KMS-11 (cell line): ENCODE data around the gene KRR1.
"Not testable (repeated sequence)": the region's sequence is repeated elsewhere in the genome, so short reads cannot be mapped to it uniquely, and the experiment has no call there.

Experiments used
- H2AFZ ChIP-seq: fragments of 200-600 bp; sonication (generic); 2 replicates; pipeline ENCODE4 v1.6.1; 2016; ENCODE audit warnings: antibody characterized with exemption, mixed run types, low read depth
- H3K27ac ChIP-seq: fragments of 200-600 bp; sonication (generic); 2 replicates; pipeline ENCODE4 v1.6.1; 2016; ENCODE audit warnings: mild to moderate bottlenecking, mixed run types
- H3K27me3 ChIP-seq: fragments of 200-600 bp; sonication (generic); 2 replicates; pipeline ENCODE4 v1.6.1; 2017; ENCODE audit warnings: mild to moderate bottlenecking, low read depth, mixed run types, moderate library complexity; ENCODE audit not compliant: insufficient read depth
- H3K36me3 ChIP-seq: fragments of 200-600 bp; sonication (generic); 2 replicates; pipeline ENCODE4 v1.6.1; 2017; ENCODE audit warnings: mild to moderate bottlenecking, mixed run types; ENCODE audit not compliant: insufficient read depth
- H3K4me1 ChIP-seq: fragments of 200-600 bp; sonication (generic); 2 replicates; pipeline ENCODE4 v1.6.1; 2016; ENCODE audit warnings: mild to moderate bottlenecking, low read depth, mixed run types; ENCODE audit not compliant: poor library complexity, severe bottlenecking
- H3K4me2 ChIP-seq: fragments of 200-600 bp; sonication (generic); 2 replicates; pipeline ENCODE4 v1.7.0; 2016; ENCODE audit warnings: mild to moderate bottlenecking, mixed run types
- H3K4me3 ChIP-seq: fragments of 200-600 bp; sonication (generic); IDR thresholded peaks from 2 replicates; pipeline ENCODE4 v1.6.1; 2017; ENCODE audit warnings: low read depth, low read length, mixed read lengths; ENCODE audit not compliant: insufficient read depth
- H3K79me2 ChIP-seq: fragments of 200-600 bp; sonication (generic); 2 replicates; pipeline ENCODE4 v1.6.1; 2016; ENCODE audit warnings: low read depth, mixed run types; ENCODE audit not compliant: insufficient read depth
- H3K9ac ChIP-seq: fragments of 200-600 bp; sonication (generic); 2 replicates; pipeline ENCODE4 v1.6.1; 2016; ENCODE audit warnings: mild to moderate bottlenecking, mixed run types
- H4K20me1 ChIP-seq: fragments of 200-600 bp; sonication (generic); 2 replicates; pipeline ENCODE4 v1.6.1; 2016; ENCODE audit warnings: mild to moderate bottlenecking, mixed run types; ENCODE audit not compliant: insufficient read depth
- CTCF ChIP-seq: fragments of 200-600 bp; sonication (generic); conservative IDR thresholded peaks from 2 replicates; pipeline ENCODE4 v1.6.1; 2017; ENCODE audit warnings: low read depth, mild to moderate bottlenecking, antibody characterized with exemption, low read length, moderate library complexity, mixed read lengths

Gene KRR1

GRCh38 chr12:75443709-75444108, 67.7 kb downstream of the KRR1 start:
- no peaks in the 10 kb centered on the region for H3K79me2 ChIP-seq
- H3K27ac ChIP-seq: no peak overlapping the region
- no peak overlapping the region for H2AFZ ChIP-seq
- no peak overlapping the region for H3K9ac ChIP-seq
- no peak for TF ChIP-seq CTCF
- H3K4me1 ChIP-seq: no peaks in the 10 kb centered on the region
- H3K27me3 ChIP-seq: no peaks in the 10 kb centered on the region
- H4K20me1 ChIP-seq: no peaks in the 10 kb centered on the region
- H3K4me2 ChIP-seq: no peak overlapping the region
- H3K36me3 ChIP-seq: no peaks in the 10 kb centered on the region
- H3K4me3 ChIP-seq: no peak overlapping the region

GRCh38 chr12:75442454-75442853, 69.0 kb downstream of the KRR1 start:
- not testable (repeated sequence) for H3K27me3 ChIP-seq, H3K27ac ChIP-seq, H4K20me1 ChIP-seq, H3K4me3 ChIP-seq, H3K79me2 ChIP-seq, H3K36me3 ChIP-seq, H3K9ac ChIP-seq, H3K4me1 ChIP-seq, H2AFZ ChIP-seq, H3K4me2 ChIP-seq

DNA sequence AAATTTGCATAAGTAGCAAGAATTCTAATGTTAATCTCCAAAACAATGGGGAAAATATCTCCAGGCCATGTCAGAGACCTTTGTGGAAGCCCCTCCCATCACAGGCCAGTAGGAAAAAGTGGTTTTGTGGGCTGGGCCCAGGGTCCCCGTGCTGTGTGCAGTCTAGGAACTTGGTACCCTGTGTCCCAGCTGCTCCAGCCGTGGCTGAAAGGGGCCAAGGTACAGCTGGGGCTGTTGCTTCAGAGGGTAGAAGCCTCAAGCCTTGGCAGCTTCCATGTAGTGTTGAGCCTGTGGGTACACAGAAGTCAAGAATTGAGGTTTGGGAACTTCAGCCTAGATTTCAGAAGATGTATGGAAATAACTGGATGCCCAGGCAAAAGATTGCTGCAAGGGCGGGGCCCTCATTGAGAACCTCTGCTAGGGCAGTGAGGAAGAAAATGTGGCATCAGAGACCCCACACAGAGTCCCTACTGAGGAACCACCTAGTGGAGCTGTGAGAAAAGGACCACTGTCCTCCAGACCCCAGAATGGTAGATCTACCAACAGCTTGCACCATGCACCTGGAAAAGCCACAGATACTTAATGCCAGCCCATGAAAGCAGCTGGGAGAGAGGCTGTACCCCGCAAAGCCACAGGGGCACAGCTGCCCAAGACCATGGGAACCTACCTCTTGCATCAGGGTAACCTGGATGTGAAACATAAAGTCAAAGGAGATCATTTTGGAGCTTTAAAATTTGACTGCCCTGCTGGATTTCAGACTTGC, 69.5 kb downstream of the KRR1 start:
- H3K4me3 ChIP-seq, H3K4me2 ChIP-seq, H3K27me3 ChIP-seq, H3K4me1 ChIP-seq, H3K27ac ChIP-seq, H3K36me3 ChIP-seq, H3K9ac ChIP-seq, H3K79me2 ChIP-seq, H2AFZ ChIP-seq, H4K20me1 ChIP-seq: not testable (repeated sequence)
